ENCODE measurements around the gene FJX1. TPM values are rescaled to one million over a fixed set of nuclear protein-coding genes. Genes with fewer than 3 reads are reported as not detected.

The FJX1 gene
- total and polyA plus RNA-seq, 2 experiments from 2014 or later, result 9.4 to 16.1 TPM

GRCh38 chr11:35584321-35584720 lies 33.9 kb upstream of the FJX1 start:
- Mint-ChIP-seq H3K9me3 (no peaks in the 10 kb centered on the region; the same call in 1 of the 3 replicates), H3K36me3 (ENCODE audit: low read depth) (no peaks in the 10 kb centered on the region), H3K27me3 (ENCODE audit: insufficient read depth, low read depth, poor library complexity) (no peaks in the 10 kb centered on the region), H3K4me3 (no peak overlapping the region), H3K27ac (no peak overlapping the region), H3K4me1 (peaks cover 4% of the 10 kb centered on the region)
- Histone ChIP-seq H3K27me3 (ENCODE audit: insufficient read depth) (no peaks in the 10 kb centered on the region), H3K4me1 (ENCODE audit: insufficient read depth) (no peaks in the 10 kb centered on the region), H3K4me2 (no peak overlapping the region), H4K20me1 (replicated peaks; ENCODE audit: insufficient read depth) (no peaks in the 10 kb centered on the region), H3K36me3 (ENCODE audit: insufficient read depth) (no peaks in the 10 kb centered on the region), H3K9me2 (ENCODE audit: insufficient read depth) (no peaks in the 10 kb centered on the region), H3K27ac (ENCODE audit: low read depth) (no peak overlapping the region), H2AFZ (no peak overlapping the region), H3K79me2 (replicated peaks; ENCODE audit: insufficient read depth) (no peaks in the 10 kb centered on the region), H3K4me3 (no peak overlapping the region), H3F3A (replicated peaks; ENCODE audit: low read depth) (no peaks in the 10 kb centered on the region)
- no peak for DNase-seq (ENCODE audit: low spot score)
- ATAC-seq, result no peak
- TF ChIP-seq EZH2 (IDR thresholded peaks at IDR 0.05; ENCODE audit: low read depth, unreplicated experiment) (no peak), ZNF114 (CRISPR knock-in tag; IDR thresholded peaks at IDR 0.05) (no peak), ZNF462 (CRISPR knock-in tag; IDR thresholded peaks at IDR 0.05) (no peak), ZNF331 (CRISPR knock-in tag; IDR thresholded peaks at IDR 0.05; ENCODE audit: low read depth) (no peak), NANOG (IDR thresholded peaks at IDR 0.05; ENCODE audit: borderline replicate concordance) (no peak), REST (IDR thresholded peaks at IDR 0.05; ENCODE audit: unreplicated experiment) (no peak), STAT1 (IDR thresholded peaks at IDR 0.05; ENCODE audit: unreplicated experiment) (no peak), EZH2phosphoT487 (IDR thresholded peaks at IDR 0.05; ENCODE audit: unreplicated experiment) (no peak)

Data from GM23338 (cell line).